Fibroblast of lung (primary cell): ENCODE results near the gene ADAMTS14. TPM values are rescaled to one million over a fixed set of nuclear protein-coding genes. Genes with fewer than 3 reads are reported as not detected.

Experiments used
- DNase-seq, 2 donors: peaks; one replicate each; pipeline versions ENCODE4 v3.0.0 to v3.0.0-alpha.2; 2010; ENCODE audit warnings: low read depth in 2 of 2
- H2AFZ ChIP-seq: 2 replicates; pipeline ENCODE4 v1.5.1; 2012; ENCODE audit warnings: low read length, control low read depth, inconsistent platforms
- H3K27ac ChIP-seq: 2 replicates; pipeline ENCODE4 v1.5.1; 2011; ENCODE audit warnings: low read length, control low read depth; ENCODE audit not compliant: insufficient read depth
- H3K27me3 ChIP-seq: 2 replicates; pipeline ENCODE4 v1.5.1; 2011; ENCODE audit warnings: mild to moderate bottlenecking, low read length; ENCODE audit not compliant: control insufficient read depth, insufficient read depth
- H3K36me3 ChIP-seq: 2 replicates; pipeline ENCODE4 v1.5.1; 2011; ENCODE audit warnings: low read length; ENCODE audit not compliant: control insufficient read depth, insufficient read depth
- H3K4me1 ChIP-seq: 2 replicates; pipeline ENCODE4 v1.5.1; 2011; ENCODE audit warnings: low read length; ENCODE audit not compliant: control insufficient read depth, insufficient read depth; ENCODE audit errors: extremely low read depth
- H3K4me2 ChIP-seq: 2 replicates; pipeline ENCODE4 v1.5.1; 2011; ENCODE audit warnings: low read length, control low read depth; ENCODE audit not compliant: insufficient read depth; ENCODE audit errors: extremely low read depth
- H3K4me3 ChIP-seq, 4 experiments: fragments of 200-600 bp in 1 of 4; sonication (generic) in 1 of 4; replicated peaks in 1 of 4; 2 replicates each; pipeline ENCODE4 v1.5.1; 2011 to 2016; ENCODE audit warnings: low read length in 4 of 4, low read depth in 3 of 4, mild to moderate bottlenecking in 3 of 4, control low read depth in 2 of 4, inconsistent platforms in 1 of 4, mixed read lengths in 1 of 4; ENCODE audit not compliant: insufficient read depth in 1 of 4; ENCODE audit errors: control extremely low read depth in 1 of 4
- H3K79me2 ChIP-seq: 2 replicates; pipeline ENCODE4 v1.5.1; 2012; ENCODE audit warnings: mild to moderate bottlenecking, low read length, inconsistent platforms; ENCODE audit not compliant: control insufficient read depth, insufficient read depth
- H3K9ac ChIP-seq: 2 replicates; pipeline ENCODE4 v1.5.1; 2011; ENCODE audit warnings: mild to moderate bottlenecking, low read length, control low read depth; ENCODE audit not compliant: insufficient read depth
- H3K9me3 ChIP-seq: 2 replicates; pipeline ENCODE4 v1.5.1; 2012; ENCODE audit warnings: low read depth, low read length; ENCODE audit not compliant: control insufficient read depth, insufficient read depth
- H4K20me1 ChIP-seq: 2 replicates; pipeline ENCODE4 v1.5.1; 2011; ENCODE audit warnings: low read length; ENCODE audit not compliant: control insufficient read depth, insufficient read depth; ENCODE audit errors: extremely low read depth
- EZH2 ChIP-seq: IDR thresholded peaks from 2 replicates; pipeline ENCODE4 v1.5.1; 2012; ENCODE audit warnings: low read length, control low read depth, mild to moderate bottlenecking; ENCODE audit errors: missing control alignments
- polyA plus RNA-seq, 2 donors: library from polyadenylated mRNA; depleted of rRNA in 1 of 2; stranded (reverse) in 1 of 2; unstranded in 1 of 2; fragments of >200 nt; gene quantifications; 2 replicates each; pipeline ENCODE4 v1.2.1, GENCODE V29; 2011 to 2012; ENCODE audit warnings: missing spikeins in 1 of 2
- total RNA-seq: library from RNA; depleted of rRNA; stranded (reverse); fragments of >200 nt; gene quantifications from 2 replicates; pipeline ENCODE4 v1.2.1, GENCODE V29; 2014
- TF ChIP-seq, protein P1 (sequence below), 2 donors: IDR thresholded peaks in 1 of 2; conservative IDR thresholded peaks in 1 of 2; 1 replicate in 1 of 2; 2 replicates in 1 of 2; pipeline ENCODE4 v1.5.1; 2011 to 2012; ENCODE audit warnings: low read length in 2 of 2, control low read depth in 1 of 2, inconsistent platforms in 1 of 2, low read depth in 1 of 2, mild to moderate bottlenecking in 1 of 2

Gene ADAMTS14
- total and polyA plus RNA-seq, 2 donors (not counting 1 experiment from before 2014, with no cell fraction given) = 4.1 to 6.2 TPM

DNA sequence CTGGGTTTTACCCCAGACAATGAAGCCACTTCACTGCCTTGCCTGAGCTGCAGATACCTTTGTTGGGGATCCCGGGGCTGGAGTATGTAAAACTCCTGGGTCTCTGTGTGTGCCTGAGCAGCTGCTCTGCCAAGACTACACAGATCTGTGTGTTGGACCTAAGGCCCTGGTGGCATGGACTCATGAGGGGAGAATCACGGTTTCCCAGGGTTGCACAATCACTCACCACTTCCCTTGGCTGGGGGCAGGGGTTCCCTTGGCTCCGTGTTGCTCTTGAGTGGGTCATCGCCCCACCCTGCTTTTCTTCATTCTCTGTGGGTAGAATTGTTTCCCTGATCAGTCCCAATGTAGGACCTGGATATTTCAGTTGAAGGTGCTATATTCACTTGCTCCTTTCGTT is 126.8 kb downstream of the ADAMTS14 start:
- Histone ChIP-seq H3K9me3 (no peaks in the 10 kb centered on the region), H3K9ac (no peak overlapping the region), H3K79me2 (no peaks in the 10 kb centered on the region), H2AFZ (no peak overlapping the region), H3K4me3 (no peak overlapping the region), H3K4me1 (no peaks in the 10 kb centered on the region), H3K36me3 (no peaks in the 10 kb centered on the region), H4K20me1 (no peaks in the 10 kb centered on the region), H3K27ac (no peak overlapping the region), H3K27me3 (peaks cover 18% of the 10 kb centered on the region), H3K4me2 (no peak overlapping the region)
- peak in 1 of 2 donors; percentile 35 for DNase-seq
- TF ChIP-seq, protein P1, sequence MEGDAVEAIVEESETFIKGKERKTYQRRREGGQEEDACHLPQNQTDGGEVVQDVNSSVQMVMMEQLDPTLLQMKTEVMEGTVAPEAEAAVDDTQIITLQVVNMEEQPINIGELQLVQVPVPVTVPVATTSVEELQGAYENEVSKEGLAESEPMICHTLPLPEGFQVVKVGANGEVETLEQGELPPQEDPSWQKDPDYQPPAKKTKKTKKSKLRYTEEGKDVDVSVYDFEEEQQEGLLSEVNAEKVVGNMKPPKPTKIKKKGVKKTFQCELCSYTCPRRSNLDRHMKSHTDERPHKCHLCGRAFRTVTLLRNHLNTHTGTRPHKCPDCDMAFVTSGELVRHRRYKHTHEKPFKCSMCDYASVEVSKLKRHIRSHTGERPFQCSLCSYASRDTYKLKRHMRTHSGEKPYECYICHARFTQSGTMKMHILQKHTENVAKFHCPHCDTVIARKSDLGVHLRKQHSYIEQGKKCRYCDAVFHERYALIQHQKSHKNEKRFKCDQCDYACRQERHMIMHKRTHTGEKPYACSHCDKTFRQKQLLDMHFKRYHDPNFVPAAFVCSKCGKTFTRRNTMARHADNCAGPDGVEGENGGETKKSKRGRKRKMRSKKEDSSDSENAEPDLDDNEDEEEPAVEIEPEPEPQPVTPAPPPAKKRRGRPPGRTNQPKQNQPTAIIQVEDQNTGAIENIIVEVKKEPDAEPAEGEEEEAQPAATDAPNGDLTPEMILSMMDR (conservative IDR thresholded peaks at IDR 0.05 in 1 of 2, IDR thresholded peaks at IDR 0.05 in 1 of 2; ENCODE audit: low read depth in 1 of 2, low read length in 2 of 2) = no peak
- TF ChIP-seq EZH2 = no peak

DNA sequence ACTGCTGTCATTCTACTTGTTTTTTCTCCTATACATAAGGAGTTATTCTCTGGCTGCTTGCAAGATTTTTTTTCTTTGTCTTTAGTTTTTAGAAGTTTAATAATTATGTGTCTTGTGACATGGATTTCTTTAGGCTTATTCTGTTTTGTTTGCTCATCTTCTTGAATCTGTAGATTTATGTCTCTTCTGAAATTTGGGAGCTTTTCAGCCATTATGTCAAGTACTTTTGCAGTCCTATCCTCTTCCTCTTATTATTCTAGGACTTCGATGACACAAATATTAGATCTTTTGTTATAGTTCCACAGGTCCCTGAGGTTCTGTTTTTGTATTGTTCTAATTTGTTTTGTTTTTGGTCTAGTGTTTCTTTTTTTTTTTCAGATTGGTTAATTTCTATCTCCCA is 129.5 kb downstream of the ADAMTS14 start:
- TF ChIP-seq, protein P1 (conservative IDR thresholded peaks at IDR 0.05 in 1 of 2, IDR thresholded peaks at IDR 0.05 in 1 of 2; ENCODE audit: low read depth in 1 of 2, low read length in 2 of 2) = no peak
- no peak for TF ChIP-seq EZH2

DNA sequence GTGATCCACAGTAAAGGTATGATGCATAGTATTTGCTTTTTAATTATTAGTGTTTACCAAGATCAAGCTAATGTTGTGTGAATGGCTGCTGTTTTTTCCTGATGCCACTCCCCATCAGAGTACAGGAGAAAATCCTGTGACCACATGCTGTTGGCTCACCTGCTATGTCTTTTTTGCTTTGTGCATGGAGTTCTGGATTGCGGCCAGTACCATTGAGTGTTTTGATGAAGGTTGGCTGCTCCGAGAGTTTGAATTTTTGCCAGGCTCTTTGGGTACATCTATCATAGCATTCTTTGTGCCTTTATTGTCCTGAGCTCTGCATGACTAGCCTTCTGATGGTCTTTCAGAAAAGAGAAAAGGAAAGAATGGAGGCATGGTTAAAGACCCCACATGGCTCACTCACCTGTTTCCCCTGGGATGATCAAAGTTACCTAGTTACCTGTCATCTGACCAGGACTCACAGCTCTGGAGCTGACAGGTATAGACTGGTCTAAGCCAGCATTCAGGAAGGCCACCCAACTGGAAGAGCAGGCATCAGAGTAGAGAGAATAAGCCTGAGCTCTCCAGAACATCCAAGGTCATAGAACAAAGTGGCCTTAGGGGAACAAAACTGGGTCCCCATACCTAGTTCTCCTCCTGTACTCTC is 131.6 kb downstream of the ADAMTS14 start:
- no peak overlapping the region for H2AFZ ChIP-seq
- no peaks in the 10 kb centered on the region for H3K79me2 ChIP-seq
- TF ChIP-seq EZH2 = no peak
- TF ChIP-seq, protein P1 (conservative IDR thresholded peaks at IDR 0.05 in 1 of 2, IDR thresholded peaks at IDR 0.05 in 1 of 2; ENCODE audit: low read depth in 1 of 2, low read length in 2 of 2) = no peak
- no peak overlapping the region for H3K4me3 ChIP-seq
- H3K27me3 ChIP-seq = peaks cover 15% of the 10 kb centered on the region
- no peaks in the 10 kb centered on the region for H3K9me3 ChIP-seq
- H4K20me1 ChIP-seq = no peaks in the 10 kb centered on the region
- no peak overlapping the region for H3K27ac ChIP-seq
- H3K9ac ChIP-seq = no peak overlapping the region
- no peaks in the 10 kb centered on the region for H3K36me3 ChIP-seq
- H3K4me1 ChIP-seq = no peaks in the 10 kb centered on the region
- no peak overlapping the region for H3K4me2 ChIP-seq
- peak in 1 of 2 donors; percentile 39 for DNase-seq

More for the DNA sequence above, 129.5 kb downstream of the ADAMTS14 start:
- no peak overlapping the region for H3K9ac ChIP-seq
- no peaks in the 10 kb centered on the region for H3K9me3 ChIP-seq
- H3K4me2 ChIP-seq = no peak overlapping the region
- H3K27ac ChIP-seq = no peak overlapping the region
- H3K27me3 ChIP-seq = peaks cover 12% of the 10 kb centered on the region
- no peak for DNase-seq
- no peak overlapping the region for H3K4me3 ChIP-seq
- no peaks in the 10 kb centered on the region for H4K20me1 ChIP-seq
- no peaks in the 10 kb centered on the region for H3K79me2 ChIP-seq
- H3K36me3 ChIP-seq = no peaks in the 10 kb centered on the region
- H3K4me1 ChIP-seq = no peaks in the 10 kb centered on the region
- no peak overlapping the region for H2AFZ ChIP-seq
